ENCODE results near the gene OR1L4. TPM values are rescaled to one million over a fixed set of nuclear protein-coding genes. Genes with fewer than 3 reads are reported as not detected.

Gene OR1L4, protein sequence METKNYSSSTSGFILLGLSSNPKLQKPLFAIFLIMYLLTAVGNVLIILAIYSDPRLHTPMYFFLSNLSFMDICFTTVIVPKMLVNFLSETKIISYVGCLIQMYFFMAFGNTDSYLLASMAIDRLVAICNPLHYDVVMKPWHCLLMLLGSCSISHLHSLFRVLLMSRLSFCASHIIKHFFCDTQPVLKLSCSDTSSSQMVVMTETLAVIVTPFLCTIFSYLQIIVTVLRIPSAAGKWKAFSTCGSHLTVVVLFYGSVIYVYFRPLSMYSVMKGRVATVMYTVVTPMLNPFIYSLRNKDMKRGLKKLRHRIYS
- total RNA-seq: not detected

DNA sequence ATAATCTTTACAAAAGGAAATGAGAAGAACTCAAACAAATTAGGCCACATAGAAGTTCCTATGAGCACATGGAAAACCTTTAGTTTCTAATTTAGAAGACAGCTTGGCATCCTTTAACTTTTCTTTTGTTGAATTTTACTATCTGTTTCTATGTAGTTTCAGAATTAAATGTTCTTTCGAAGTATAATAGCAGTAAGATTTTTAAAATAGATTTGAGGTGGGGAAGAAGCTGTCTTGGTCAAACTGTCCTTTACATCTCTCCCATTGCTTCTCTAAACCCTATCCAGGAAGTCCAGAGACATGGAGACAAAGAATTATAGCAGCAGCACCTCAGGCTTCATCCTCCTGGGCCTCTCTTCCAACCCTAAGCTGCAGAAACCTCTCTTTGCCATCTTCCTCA, at the start of gene OR1L4:
Gene OR1L4, plus strand, starts transcription at position 301 of the 400 bp plus-strand sequence. Its CDS starts 0 bp downstream, at position 301.
- DNase-seq: no peak
- H3K9me3 ChIP-seq: peaks cover 0 to 41% (median 2%) of the 10 kb centered on the region in 3 donors

GRCh38 chr9:122684851-122685250, 38.9 kb upstream of the OR1L4 start:
- Histone ChIP-seq H3K27me3 (no peaks in the 10 kb centered on the region), H3K4me1 (no peaks in the 10 kb centered on the region), H3K27ac (no peak overlapping the region), H3K4me3 (no peak overlapping the region), H3K9me3 (peaks cover 0 to 6% (median 0%) of the 10 kb centered on the region in 3 donors), H3K36me3 (replicated peaks in 1 of 2; ENCODE audit: insufficient read depth in 1 of 2, low read depth in 2 of 2) (no peaks in the 10 kb centered on the region)
- DNase-seq (no peak), ATAC-seq (no peak)
- intact Hi-C loops (cut with DNase I): no loop called here
- TF ChIP-seq POLR2A (IDR thresholded peaks at IDR 0.05): no peak
- TF ChIP-seq CTCF (IDR thresholded peaks at IDR 0.05): no peak

More for the DNA sequence above, at the start of gene OR1L4:
- TF ChIP-seq POLR2A (IDR thresholded peaks at IDR 0.05): no peak
- no peak for TF ChIP-seq CTCF (IDR thresholded peaks at IDR 0.05)
- no peak within 1 kb of the TSS for H3K27ac ChIP-seq
- no peaks in the 10 kb centered on the region for H3K4me1 ChIP-seq
- intact Hi-C loops (cut with DNase I): no loop called here
- WGBS, 2 donors: 45 to 55% methylated on average over 1 of the region's 1 CpG
- no peaks in the 10 kb centered on the region for H3K27me3 ChIP-seq
- H3K36me3 ChIP-seq (replicated peaks in 1 of 2; ENCODE audit: insufficient read depth in 1 of 2, low read depth in 2 of 2): no peaks in the 10 kb centered on the region
- no peak for ATAC-seq
- H3K4me3 ChIP-seq: no peak within 1 kb of the TSS

- Histone ChIP-seq H3K9me3 (no peaks in the 10 kb centered on the region), H3K27me3 (no peaks in the 10 kb centered on the region), H3K27ac (no peak overlapping the region), H3K36me3 (replicated peaks in 1 of 2; ENCODE audit: insufficient read depth in 1 of 2, low read depth in 2 of 2) (no peaks in the 10 kb centered on the region), H3K4me3 (no peak overlapping the region), H3K4me1 (no peaks in the 10 kb centered on the region)
- no peak for DNase-seq
- WGBS, 2 donors: 92 to 94% methylated on average over 1 of the region's 1 CpG
- TF ChIP-seq CTCF (IDR thresholded peaks at IDR 0.05) (no peak), POLR2A (IDR thresholded peaks at IDR 0.05) (no peak)
- intact Hi-C loops (cut with DNase I): no loop called here
- no peak for ATAC-seq
These were observed 28.1 kb upstream of the OR1L4 start for GRCh38 chr9:122695696-122696095.

DNA sequence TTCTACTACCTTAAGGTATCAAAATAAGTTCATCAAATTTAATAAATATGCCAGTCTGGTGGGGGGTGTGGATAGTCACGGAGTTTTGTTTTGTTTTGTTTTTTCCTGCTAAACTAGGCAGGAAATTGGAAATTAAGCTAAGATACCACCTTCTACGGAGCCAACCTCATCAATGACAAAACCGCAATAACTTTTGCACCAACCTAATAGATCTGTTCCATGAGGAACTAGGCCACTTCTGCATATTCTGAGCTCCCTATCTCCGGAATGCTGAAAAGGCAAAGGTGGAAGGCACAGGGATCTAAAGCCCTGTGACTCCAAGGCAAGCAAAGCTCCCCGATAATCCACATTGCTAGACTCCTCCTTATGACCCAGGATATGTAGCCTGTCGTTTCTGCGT, 5.8 kb upstream of the OR1L4 start:
- Histone ChIP-seq H3K27ac (no peak overlapping the region), H3K9me3 (peaks cover 0 to 4% (median 0%) of the 10 kb centered on the region in 3 donors), H3K4me3 (no peak overlapping the region), H3K27me3 (no peaks in the 10 kb centered on the region), H3K36me3 (replicated peaks in 1 of 2; ENCODE audit: insufficient read depth in 1 of 2, low read depth in 2 of 2) (no peaks in the 10 kb centered on the region), H3K4me1 (no peaks in the 10 kb centered on the region)
- intact Hi-C loops (cut with DNase I): no loop called here
- WGBS, 2 donors: 74 to 80% methylated on average over 7 of the region's 7 CpGs
- no peak for ATAC-seq
- no peak for TF ChIP-seq CTCF (IDR thresholded peaks at IDR 0.05)
- TF ChIP-seq POLR2A (IDR thresholded peaks at IDR 0.05): no peak
- DNase-seq: no peak

GRCh38 chr9:122719218-122719617, 4.6 kb upstream of the OR1L4 start:
- no peak overlapping the region for H3K27ac ChIP-seq
- H3K4me3 ChIP-seq: no peak overlapping the region
- H3K27me3 ChIP-seq: no peaks in the 10 kb centered on the region
- TF ChIP-seq CTCF (IDR thresholded peaks at IDR 0.05) (no peak), POLR2A (IDR thresholded peaks at IDR 0.05) (no peak)
- no peaks in the 10 kb centered on the region for H3K36me3 ChIP-seq (replicated peaks in 1 of 2; ENCODE audit: insufficient read depth in 1 of 2, low read depth in 2 of 2)
- ATAC-seq (no peak), DNase-seq (no peak)
- 70 to 78% methylated on average over 4 of the region's 4 CpGs for WGBS, 2 donors
- intact Hi-C loops (cut with DNase I): no loop called here
- no peaks in the 10 kb centered on the region for H3K4me1 ChIP-seq
- H3K9me3 ChIP-seq: peaks cover 0 to 10% (median 0%) of the 10 kb centered on the region in 3 donors
